Spinal cord (tissue), 10 donors: ENCODE measurements around the gene TBP. TPM values are rescaled to one million over a fixed set of nuclear protein-coding genes. Genes with fewer than 3 reads are reported as not detected.
A peak's percentile ranks its signal among the peaks of the same experiment; 100 is the strongest.

Experiments used
- DNase-seq, 6 donors: peaks; one replicate each; pipeline versions ENCODE4 v3.0.0 to v3.0.0-alpha.2; 2013 to 2015; ENCODE audit warnings: low spot score in 6 of 6, low read depth in 4 of 6
- H3K27ac ChIP-seq: one replicate; pipeline ENCODE4 v1.5.1; 2013; ENCODE audit warnings: low read depth, low read length, control low read depth
- H3K27me3 ChIP-seq: one replicate; pipeline ENCODE4 v1.6.1; 2013; ENCODE audit warnings: low read length; ENCODE audit not compliant: control insufficient read depth, insufficient read depth
- H3K36me3 ChIP-seq: one replicate; pipeline ENCODE4 v1.6.1; 2013; ENCODE audit warnings: low read length; ENCODE audit not compliant: control insufficient read depth, insufficient read depth
- H3K4me1 ChIP-seq: one replicate; pipeline ENCODE4 v1.6.1; 2013; ENCODE audit warnings: low read length; ENCODE audit not compliant: control insufficient read depth, insufficient read depth
- H3K4me3 ChIP-seq: one replicate; pipeline ENCODE4 v1.5.1; 2013; ENCODE audit warnings: low read depth, low read length, control low read depth
- H3K9me3 ChIP-seq: one replicate; pipeline ENCODE4 v1.6.1; 2013; ENCODE audit warnings: low read length; ENCODE audit not compliant: control insufficient read depth, insufficient read depth
- WGBS: methylation state at CpG from one replicate; pipeline ENCODE4 v1.1.5; 2013; ENCODE audit warnings: missing lambda C conversion rate; ENCODE audit not compliant: insufficient coverage; 5-methylcytosine and 5-hydroxymethylcytosine counted together
- polyA plus RNA-seq, 2 donors: library from polyadenylated mRNA; unstranded; fragments of 120-200 nt; gene quantifications; one replicate each; pipeline ENCODE4 v1.2.1, GENCODE V29; 2013; ENCODE audit not compliant: insufficient read length in 2 of 2
- total RNA-seq, 2 donors: library from RNA; depleted of rRNA in 1 of 2; stranded (reverse); fragments of 120-200 nt in 1 of 2; fragments of >200 nt in 1 of 2; gene quantifications; one replicate each; pipeline versions ENCODE4 v1.2.3 to v1.2.4, GENCODE V29; 2013 to 2014
- donor health status: healthy.

TBP gene
- total and polyA plus RNA-seq, 4 donors, result 11.5 to 27.6 (median 19.5) TPM

- peaks cover 11% of the 10 kb centered on the region for H3K4me1 ChIP-seq
- H3K9me3 ChIP-seq, result no peaks in the 10 kb centered on the region
- 0% methylated on average over 4 of the region's 7 CpGs for WGBS
Observed at GRCh38 chr6:170554796-170555137, 598 bp downstream of the TBP start.

GRCh38 chr6:170555305-170555704 is 1.1 kb downstream of the TBP start:
- no peak for DNase-seq
- H3K4me3 ChIP-seq, result peak overlapping the region; percentile 98

More at GRCh38 chr6:170554796-170555137, 598 bp downstream of the TBP start:
- Histone ChIP-seq H3K36me3 (peaks cover 10% of the 10 kb centered on the region), H3K27ac (peak overlapping the region; percentile 98), H3K4me3 (peak overlapping the region; percentile 98), H3K27me3 (no peaks in the 10 kb centered on the region)
- DNase-seq, result peak in 1 of 6 donors; percentile 6

GRCh38 chr6:170561555-170561954 is 7.4 kb downstream of the TBP start:
- Histone ChIP-seq H3K27ac (no peak overlapping the region), H3K36me3 (peaks cover 24% of the 10 kb centered on the region), H3K4me3 (no peak overlapping the region), H3K9me3 (no peaks in the 10 kb centered on the region), H3K27me3 (no peaks in the 10 kb centered on the region), H3K4me1 (no peaks in the 10 kb centered on the region)
- no peak for DNase-seq
- 100% methylated on average over 2 of the region's 4 CpGs for WGBS

More at GRCh38 chr6:170555305-170555704, 1.1 kb downstream of the TBP start:
- Histone ChIP-seq H3K27me3 (no peaks in the 10 kb centered on the region), H3K9me3 (no peaks in the 10 kb centered on the region), H3K27ac (no peak overlapping the region), H3K36me3 (peaks cover 8% of the 10 kb centered on the region), H3K4me1 (peaks cover 11% of the 10 kb centered on the region)
- 40% methylated on average over 2 of the region's 3 CpGs for WGBS

DNA sequence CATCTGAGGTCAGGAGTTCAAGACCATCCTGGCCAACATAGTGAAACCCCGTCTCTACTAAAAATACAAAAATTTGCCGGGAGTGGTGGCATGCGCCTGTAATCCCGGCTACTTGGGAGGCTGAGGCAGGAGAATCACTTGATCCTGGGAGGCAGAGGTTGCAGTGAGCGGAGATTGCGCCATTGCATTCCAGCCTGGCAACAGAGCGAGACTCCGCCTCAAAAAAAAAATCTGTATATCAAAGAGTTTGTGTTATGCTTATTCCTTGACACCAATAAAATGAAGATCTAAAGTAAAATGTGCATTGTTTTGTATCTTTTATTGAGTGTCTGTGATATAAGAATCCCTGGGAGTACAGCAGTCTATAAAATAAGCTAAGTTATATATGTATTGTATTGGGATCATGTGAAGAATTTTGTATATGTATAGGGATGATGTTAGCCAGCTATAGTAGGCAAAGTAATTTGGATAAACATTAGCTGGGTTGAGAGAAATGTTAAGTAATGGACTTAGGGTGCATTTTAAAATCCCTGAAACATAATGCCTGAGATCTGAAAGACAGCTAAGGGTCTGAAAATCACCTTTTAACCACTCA is 10.9 kb downstream of the TBP start:
- no peak for DNase-seq
- 100% methylated on average over 2 of the region's 8 CpGs for WGBS
- peaks cover 36% of the 10 kb centered on the region for H3K36me3 ChIP-seq
- no peak overlapping the region for H3K27ac ChIP-seq
- H3K9me3 ChIP-seq, result no peaks in the 10 kb centered on the region
- H3K27me3 ChIP-seq, result no peaks in the 10 kb centered on the region
- H3K4me3 ChIP-seq, result no peak overlapping the region
- no peaks in the 10 kb centered on the region for H3K4me1 ChIP-seq

DNA sequence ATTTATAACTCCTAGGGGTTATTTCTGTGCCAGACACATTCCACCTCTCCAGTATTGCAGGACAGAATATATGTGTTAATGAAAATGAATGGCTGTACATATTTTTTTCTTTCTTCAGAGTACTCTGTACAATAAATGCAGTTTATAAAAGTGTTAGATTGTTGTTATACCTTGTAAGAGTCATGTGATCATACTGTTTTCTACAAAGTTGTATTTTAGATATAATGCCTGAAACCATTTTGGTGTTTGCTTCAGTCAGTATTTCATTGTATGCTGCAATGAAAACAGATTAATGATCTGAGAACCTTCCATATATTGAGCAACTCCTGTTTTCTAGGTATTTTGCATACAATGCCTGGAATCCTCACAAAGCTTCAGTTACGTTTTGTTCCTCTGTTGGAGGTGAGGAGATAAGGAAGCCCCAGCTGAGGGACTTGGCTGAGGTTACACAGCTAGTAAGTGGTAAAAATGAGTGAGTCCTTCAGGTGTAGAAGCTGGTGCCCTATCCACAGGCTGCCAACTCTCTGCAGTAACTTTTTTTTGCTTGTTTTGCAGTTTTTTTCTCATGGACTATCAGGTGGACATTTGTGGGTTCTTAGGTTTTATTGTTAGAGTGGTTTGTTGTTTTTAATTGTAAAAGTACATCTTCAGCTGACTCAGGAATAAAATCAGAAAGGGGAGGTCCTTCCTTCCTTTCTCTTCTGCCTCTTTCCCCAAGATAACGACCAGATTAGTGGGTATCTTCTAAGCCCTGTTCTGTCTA is 18.7 kb downstream of the TBP start:
- WGBS, result 75% methylated on average over 1 of the region's 2 CpGs
- Histone ChIP-seq H3K9me3 (no peaks in the 10 kb centered on the region), H3K4me1 (no peaks in the 10 kb centered on the region), H3K27ac (no peak overlapping the region), H3K36me3 (peaks cover 22% of the 10 kb centered on the region), H3K27me3 (no peaks in the 10 kb centered on the region), H3K4me3 (no peak overlapping the region)
- DNase-seq, result no peak

DNA sequence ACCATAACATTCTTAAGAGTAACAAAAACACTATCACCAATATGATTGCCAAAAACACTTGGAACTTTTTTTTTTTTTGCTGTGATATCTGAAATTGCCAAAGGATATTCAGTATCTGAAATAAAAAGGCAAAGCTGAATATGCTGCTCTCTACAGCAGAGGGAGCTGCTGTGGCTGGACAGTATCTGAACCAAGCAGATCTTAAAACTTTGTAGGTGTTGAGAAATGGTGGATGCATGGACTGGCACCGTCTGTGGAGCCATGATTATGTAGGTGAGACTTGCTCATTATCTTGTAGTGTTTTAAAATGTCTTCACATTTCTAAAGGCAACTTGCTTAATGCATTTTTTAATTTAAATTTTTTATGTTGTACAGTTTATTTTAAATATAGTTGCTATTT is 21.1 kb downstream of the TBP start:
- H3K4me3 ChIP-seq, result no peak overlapping the region
- H3K27me3 ChIP-seq, result no peaks in the 10 kb centered on the region
- no peaks in the 10 kb centered on the region for H3K9me3 ChIP-seq
- no peak overlapping the region for H3K27ac ChIP-seq
- peaks cover 10% of the 10 kb centered on the region for H3K36me3 ChIP-seq
- no peak for DNase-seq
- WGBS, result no CpG with 5 or more reads among the region's 1 CpG
- no peaks in the 10 kb centered on the region for H3K4me1 ChIP-seq

DNA sequence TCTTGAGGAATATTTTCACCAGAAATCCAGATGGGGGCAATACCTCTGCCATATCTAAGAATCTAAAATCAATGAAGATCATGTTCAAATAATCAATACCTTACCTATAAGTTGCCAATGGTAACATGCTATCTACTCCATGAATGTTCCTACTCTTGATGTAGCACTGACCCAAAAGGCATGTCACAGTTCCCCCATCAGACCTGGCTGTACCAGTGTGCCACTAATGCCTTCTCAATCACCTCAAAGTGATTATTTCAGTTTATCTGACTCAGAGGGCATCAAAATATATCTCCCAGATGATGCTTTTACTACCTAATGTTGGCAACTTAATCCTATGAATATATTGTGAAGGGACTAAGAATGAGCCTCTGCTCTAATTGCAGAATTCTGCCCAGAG is 24.7 kb downstream of the TBP start:
- no peak overlapping the region for H3K27ac ChIP-seq
- H3K27me3 ChIP-seq, result no peaks in the 10 kb centered on the region
- H3K9me3 ChIP-seq, result no peaks in the 10 kb centered on the region
- H3K36me3 ChIP-seq, result peaks cover 14% of the 10 kb centered on the region
- H3K4me3 ChIP-seq, result no peak overlapping the region
- DNase-seq, result no peak
- no peaks in the 10 kb centered on the region for H3K4me1 ChIP-seq

DNA sequence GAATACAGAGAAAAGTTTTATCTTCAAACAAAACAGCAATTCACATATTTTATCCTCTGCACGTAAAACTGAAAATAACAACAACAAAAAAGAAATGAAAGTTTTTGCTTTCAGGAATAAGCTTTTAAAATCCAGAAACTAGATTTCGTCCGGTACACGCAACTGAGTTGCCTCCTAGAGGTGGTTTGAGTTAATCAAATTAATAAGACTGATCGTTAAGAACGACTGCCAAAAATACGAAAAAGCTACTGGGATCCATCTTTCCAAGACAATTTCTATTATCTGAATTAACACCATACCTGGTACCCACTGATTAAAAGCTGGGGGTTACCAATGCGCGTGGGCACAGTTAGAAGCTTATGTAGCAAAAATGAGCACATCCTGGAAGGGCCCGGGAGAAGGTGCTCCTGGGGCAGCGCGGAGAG is 29.6 kb downstream of the TBP start:
- Histone ChIP-seq H3K9me3 (no peaks in the 10 kb centered on the region), H3K4me3 (peak overlapping the region; percentile 84), H3K27me3 (no peaks in the 10 kb centered on the region), H3K4me1 (no peaks in the 10 kb centered on the region), H3K27ac (peak overlapping the region; percentile 34), H3K36me3 (peaks cover 14% of the 10 kb centered on the region)
- DNase-seq, result peak in 2 of 6 donors; percentile 0 to 6
- 0% methylated on average over 8 of the region's 12 CpGs for WGBS

DNA sequence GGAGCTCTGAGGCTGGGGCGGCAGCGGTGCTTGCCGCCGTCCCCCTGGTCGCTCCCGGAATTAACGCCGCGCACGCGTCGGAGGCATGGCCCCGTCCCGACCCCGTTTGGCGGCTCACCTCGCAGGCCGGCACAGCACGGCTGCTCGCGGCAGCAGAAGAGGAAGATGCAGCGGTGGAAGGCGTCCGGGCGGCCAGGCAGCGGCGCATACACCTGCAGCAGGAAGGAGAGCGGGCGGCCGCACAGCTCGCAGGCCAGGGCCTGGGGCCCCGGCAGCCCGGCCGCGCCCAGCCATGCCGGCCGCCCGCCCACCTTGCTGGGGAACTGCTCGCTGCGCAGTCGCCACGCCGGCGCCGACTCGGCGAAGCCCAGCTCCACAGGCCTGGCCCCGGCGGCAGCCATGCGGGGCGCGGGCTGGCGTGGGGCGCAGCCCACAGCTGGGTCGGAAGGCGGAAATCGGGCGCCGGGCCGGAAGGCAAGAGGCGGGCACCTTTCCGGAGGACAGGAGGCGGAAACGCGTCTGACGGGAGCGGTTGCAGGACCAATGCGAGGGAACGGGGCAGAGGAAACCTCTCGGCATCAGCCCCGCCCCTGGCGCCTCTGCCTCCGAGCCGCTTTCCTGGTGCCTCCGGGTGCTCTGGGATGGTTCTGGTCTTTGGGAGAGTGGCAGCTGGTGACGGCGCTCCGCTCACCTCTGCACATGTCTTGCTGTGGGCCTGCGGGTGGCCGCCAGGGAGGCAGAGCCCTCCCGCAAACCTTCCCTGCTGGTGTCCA is 30.2 kb downstream of the TBP start, which contains the start of gene PDCD2:
PDCD2 (minus strand) TSS at position 457 of the 773 bp plus-strand sequence; CDS start at position 401, 56 bp downstream.
- H3K4me3 ChIP-seq, result peak within 1 kb of the TSS; percentile 84
- peaks cover 14% of the 10 kb centered on the region for H3K36me3 ChIP-seq
- H3K27me3 ChIP-seq, result no peaks in the 10 kb centered on the region
- no peaks in the 10 kb centered on the region for H3K9me3 ChIP-seq
- H3K27ac ChIP-seq, result peak within 1 kb of the TSS; percentile 88
- no peaks in the 10 kb centered on the region for H3K4me1 ChIP-seq
- peak; percentile 54 to 97 (median 80) for DNase-seq
- WGBS, result under 1% methylated on average over 80 of the region's 81 CpGs
